HepG2 (cell line): Measurements from ENCODE around the gene AGMO.

Experiments
- CTCF ChIP-seq: sonication (generic); formaldehyde crosslinking; IDR thresholded peaks from 2 replicates; pipeline ENCODE4 v1.5.0; 2020; ENCODE audit warnings: mild to moderate bottlenecking, missing genetic modification reagents, moderate library complexity
- HOXA7 ChIP-seq: sonication (generic); formaldehyde crosslinking; IDR thresholded peaks from 2 replicates; pipeline ENCODE4 v1.8.1; 2022; ENCODE audit warnings: mild to moderate bottlenecking, missing genetic modification reagents, moderate library complexity

GRCh38 chr7:15515252-15515651 is 46.6 kb downstream of the AGMO start:
- TF ChIP-seq HOXA7 (no peak), CTCF (CRISPR knock-in tag) (no peak)
